Glutamatergic neuron (in vitro differentiated cells): ENCODE results near the gene TSPAN14. TPM values are rescaled to one million over a fixed set of nuclear protein-coding genes. Genes with fewer than 3 reads are reported as not detected.
A peak's percentile ranks its signal among the peaks of the same experiment; 100 is the strongest.

ENCODE experiments used
- DNase-seq: peaks from one replicate; pipeline ENCODE4 v3.0.0; 2022
- H3K27ac Mint-ChIP-seq: one replicate; pipeline ENCODE4 v1.8.0; 2020; ENCODE audit warnings: mild to moderate bottlenecking, mixed read lengths, inconsistent platforms; ENCODE audit not compliant: unreplicated experiment
- H3K27me3 Mint-ChIP-seq: one replicate; pipeline ENCODE4 v1.8.0; 2020; ENCODE audit warnings: mild to moderate bottlenecking, moderate library complexity, mixed read lengths, inconsistent platforms; ENCODE audit not compliant: unreplicated experiment
- H3K36me3 Mint-ChIP-seq: one replicate; pipeline ENCODE4 v1.8.0; 2020; ENCODE audit warnings: mild to moderate bottlenecking, mixed read lengths, inconsistent platforms; ENCODE audit not compliant: unreplicated experiment
- H3K4me1 Mint-ChIP-seq: one replicate; pipeline ENCODE4 v1.8.0; 2020; ENCODE audit warnings: mild to moderate bottlenecking, low read depth, mixed read lengths, inconsistent platforms; ENCODE audit not compliant: unreplicated experiment
- H3K4me3 Mint-ChIP-seq: one replicate; pipeline ENCODE4 v1.8.0; 2020; ENCODE audit warnings: mild to moderate bottlenecking, mixed read lengths, inconsistent platforms; ENCODE audit not compliant: unreplicated experiment
- H3K9me3 Mint-ChIP-seq: one replicate; pipeline ENCODE4 v1.8.0; 2020; ENCODE audit warnings: mild to moderate bottlenecking, moderate library complexity, mixed read lengths, inconsistent platforms; ENCODE audit not compliant: unreplicated experiment
- total RNA-seq: library from RNA; stranded (reverse); fragmentation: NEBNext Ultra II Directional; extraction: Animal tissue kit (Norgen Biotek cat#: 25700); gene quantifications from one replicate; pipeline ENCODE4 v1.2.1, GENCODE V29; 2021; ENCODE audit not compliant: unreplicated experiment
- TF ChIP-seq, protein P1 (sequence below): fragments of 200-600 bp; sonication (generic); IDR thresholded peaks from one replicate; pipeline ENCODE4 v1.5.0; 2021; ENCODE audit not compliant: partially characterized antibody, unreplicated experiment

The TSPAN14 gene
- total RNA-seq, 1 donor from 2014 or later, result 141 TPM

GRCh38 chr10:80520661-80521470, 66.8 kb downstream of the TSPAN14 start:
- Mint-ChIP-seq H3K27me3 (peaks cover 24% of the 10 kb centered on the region), H3K9me3 (peaks cover 11% of the 10 kb centered on the region), H3K4me3 (peak overlapping the region; percentile 79), H3K36me3 (peaks cover 13% of the 10 kb centered on the region), H3K27ac (peak overlapping the region; percentile 95), H3K4me1 (peaks cover 32% of the 10 kb centered on the region)
- peak; percentile 43 for DNase-seq
- TF ChIP-seq, protein P1, sequence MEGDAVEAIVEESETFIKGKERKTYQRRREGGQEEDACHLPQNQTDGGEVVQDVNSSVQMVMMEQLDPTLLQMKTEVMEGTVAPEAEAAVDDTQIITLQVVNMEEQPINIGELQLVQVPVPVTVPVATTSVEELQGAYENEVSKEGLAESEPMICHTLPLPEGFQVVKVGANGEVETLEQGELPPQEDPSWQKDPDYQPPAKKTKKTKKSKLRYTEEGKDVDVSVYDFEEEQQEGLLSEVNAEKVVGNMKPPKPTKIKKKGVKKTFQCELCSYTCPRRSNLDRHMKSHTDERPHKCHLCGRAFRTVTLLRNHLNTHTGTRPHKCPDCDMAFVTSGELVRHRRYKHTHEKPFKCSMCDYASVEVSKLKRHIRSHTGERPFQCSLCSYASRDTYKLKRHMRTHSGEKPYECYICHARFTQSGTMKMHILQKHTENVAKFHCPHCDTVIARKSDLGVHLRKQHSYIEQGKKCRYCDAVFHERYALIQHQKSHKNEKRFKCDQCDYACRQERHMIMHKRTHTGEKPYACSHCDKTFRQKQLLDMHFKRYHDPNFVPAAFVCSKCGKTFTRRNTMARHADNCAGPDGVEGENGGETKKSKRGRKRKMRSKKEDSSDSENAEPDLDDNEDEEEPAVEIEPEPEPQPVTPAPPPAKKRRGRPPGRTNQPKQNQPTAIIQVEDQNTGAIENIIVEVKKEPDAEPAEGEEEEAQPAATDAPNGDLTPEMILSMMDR, result no peak

- Mint-ChIP-seq H3K4me3 (no peak overlapping the region), H3K27ac (no peak overlapping the region), H3K27me3 (peaks cover 24% of the 10 kb centered on the region), H3K4me1 (peaks cover 32% of the 10 kb centered on the region), H3K9me3 (peaks cover 10% of the 10 kb centered on the region), H3K36me3 (peaks cover 13% of the 10 kb centered on the region)
- TF ChIP-seq, protein P1, result no peak
- DNase-seq, result no peak
Measured at GRCh38 chr10:80522756-80523363, 68.8 kb downstream of the TSPAN14 start.

GRCh38 chr10:80523773-80524172, 69.7 kb downstream of the TSPAN14 start:
- peaks cover 31% of the 10 kb centered on the region for H3K4me1 Mint-ChIP-seq
- H3K36me3 Mint-ChIP-seq, result peaks cover 7% of the 10 kb centered on the region
- H3K27ac Mint-ChIP-seq, result no peak overlapping the region
- no peak for DNase-seq
- TF ChIP-seq, protein P1, result no peak
- peaks cover 10% of the 10 kb centered on the region for H3K9me3 Mint-ChIP-seq
- no peak overlapping the region for H3K4me3 Mint-ChIP-seq
- H3K27me3 Mint-ChIP-seq, result peaks cover 22% of the 10 kb centered on the region

DNA sequence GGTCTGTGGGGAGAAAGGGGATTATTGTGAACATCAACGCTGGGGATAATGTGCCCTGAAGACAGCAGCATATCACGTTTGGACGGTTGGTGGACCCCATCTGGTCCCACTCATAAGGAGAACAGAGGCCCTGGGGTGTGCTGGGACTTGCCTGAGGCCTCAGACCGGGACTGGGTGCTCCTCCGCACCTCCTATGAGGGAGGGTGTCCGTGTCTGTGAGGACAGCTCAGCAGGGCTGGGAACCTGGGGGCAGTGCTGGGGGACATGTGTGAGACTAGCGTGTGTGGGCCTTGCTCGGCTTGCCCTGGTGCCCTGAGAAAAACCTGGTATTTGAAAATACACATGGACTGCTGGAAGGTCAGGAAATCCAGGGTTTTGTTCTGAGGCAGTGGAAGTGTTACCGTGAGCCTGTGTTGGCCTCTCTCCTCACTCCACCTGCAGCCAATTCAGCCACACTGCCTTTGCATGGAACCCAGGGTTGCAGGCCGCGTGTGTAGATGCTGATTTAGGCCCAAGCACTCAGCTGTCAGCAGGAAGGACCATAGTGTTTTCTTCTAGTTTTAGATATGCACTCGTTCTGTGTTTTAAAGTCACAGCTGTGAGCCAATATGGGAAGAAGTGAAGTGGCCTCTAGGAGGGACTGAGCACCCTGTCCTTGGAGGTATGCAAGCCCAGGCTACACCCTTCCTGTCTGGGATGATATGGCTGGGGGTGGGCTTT, 70.2 kb downstream of the TSPAN14 start:
- H3K27me3 Mint-ChIP-seq, result peaks cover 19% of the 10 kb centered on the region
- peaks cover 2% of the 10 kb centered on the region for H3K36me3 Mint-ChIP-seq
- peaks cover 29% of the 10 kb centered on the region for H3K4me1 Mint-ChIP-seq
- no peak overlapping the region for H3K27ac Mint-ChIP-seq
- TF ChIP-seq, protein P1, result no peak
- H3K9me3 Mint-ChIP-seq, result peaks cover 8% of the 10 kb centered on the region
- DNase-seq, result no peak
- no peak overlapping the region for H3K4me3 Mint-ChIP-seq
